Measurements from ENCODE around the gene STK35. TPM values are rescaled to one million over a fixed set of nuclear protein-coding genes. Genes with fewer than 3 reads are reported as not detected.

Gene STK35
- polyA plus RNA-seq, 1 experiment, result 8.2 TPM

DNA sequence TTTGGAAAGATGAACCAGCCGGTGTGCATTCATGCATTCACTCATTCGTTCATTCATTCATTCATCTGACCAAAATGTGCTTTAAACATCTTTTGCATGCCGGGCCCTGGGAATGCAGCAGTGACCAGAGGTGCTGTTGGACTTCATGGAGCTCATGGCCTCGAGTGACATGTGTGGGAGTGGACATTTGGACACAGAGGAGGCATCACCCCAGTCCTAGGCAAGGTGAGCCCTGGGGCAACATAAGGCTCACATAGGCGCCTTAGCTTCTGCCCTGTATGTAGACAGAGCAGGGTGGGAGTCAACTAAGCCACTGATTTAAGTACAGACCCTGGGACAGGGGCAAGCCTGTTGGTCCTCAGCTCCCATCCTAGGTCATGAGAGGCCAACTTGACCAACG is 71.6 kb downstream of the STK35 start:
- H3K27me3 ChIP-seq (ENCODE audit: control insufficient read depth, insufficient read depth, low read length), result peaks cover 3% of the 10 kb centered on the region
- TF ChIP-seq, protein P1, sequence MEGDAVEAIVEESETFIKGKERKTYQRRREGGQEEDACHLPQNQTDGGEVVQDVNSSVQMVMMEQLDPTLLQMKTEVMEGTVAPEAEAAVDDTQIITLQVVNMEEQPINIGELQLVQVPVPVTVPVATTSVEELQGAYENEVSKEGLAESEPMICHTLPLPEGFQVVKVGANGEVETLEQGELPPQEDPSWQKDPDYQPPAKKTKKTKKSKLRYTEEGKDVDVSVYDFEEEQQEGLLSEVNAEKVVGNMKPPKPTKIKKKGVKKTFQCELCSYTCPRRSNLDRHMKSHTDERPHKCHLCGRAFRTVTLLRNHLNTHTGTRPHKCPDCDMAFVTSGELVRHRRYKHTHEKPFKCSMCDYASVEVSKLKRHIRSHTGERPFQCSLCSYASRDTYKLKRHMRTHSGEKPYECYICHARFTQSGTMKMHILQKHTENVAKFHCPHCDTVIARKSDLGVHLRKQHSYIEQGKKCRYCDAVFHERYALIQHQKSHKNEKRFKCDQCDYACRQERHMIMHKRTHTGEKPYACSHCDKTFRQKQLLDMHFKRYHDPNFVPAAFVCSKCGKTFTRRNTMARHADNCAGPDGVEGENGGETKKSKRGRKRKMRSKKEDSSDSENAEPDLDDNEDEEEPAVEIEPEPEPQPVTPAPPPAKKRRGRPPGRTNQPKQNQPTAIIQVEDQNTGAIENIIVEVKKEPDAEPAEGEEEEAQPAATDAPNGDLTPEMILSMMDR (IDR thresholded peaks at IDR 0.05; ENCODE audit: insufficient read depth, low read depth, low read length), result no peak
- DNase-seq (ENCODE audit: low read depth), result no peak
- POLR2A ChIA-PET, result no interaction called here
- no peak overlapping the region for H3K4me3 ChIP-seq (ENCODE audit: low read depth, low read length)
- H3K36me3 ChIP-seq (ENCODE audit: control insufficient read depth, insufficient read depth, low read length), result no peaks in the 10 kb centered on the region
- CTCF ChIA-PET, result interaction anchor here (0.7 to 8.2 kb wide), 43 partner anchors 8 to 416 kb away, joined by 3 to 120 read pairs (median 5); no protein-coding TSS in a partner anchor

GRCh38 chr20:2174067-2174466 is 72.4 kb downstream of the STK35 start:
- ChIA-PET CTCF (interaction anchor here (0.7 to 8.2 kb wide), 6 partner anchors 9 to 409 kb away, joined by 3 to 120 read pairs (median 11); no protein-coding TSS in a partner anchor), POLR2A (no interaction called here)
- DNase-seq (ENCODE audit: low read depth), result no peak

DNA sequence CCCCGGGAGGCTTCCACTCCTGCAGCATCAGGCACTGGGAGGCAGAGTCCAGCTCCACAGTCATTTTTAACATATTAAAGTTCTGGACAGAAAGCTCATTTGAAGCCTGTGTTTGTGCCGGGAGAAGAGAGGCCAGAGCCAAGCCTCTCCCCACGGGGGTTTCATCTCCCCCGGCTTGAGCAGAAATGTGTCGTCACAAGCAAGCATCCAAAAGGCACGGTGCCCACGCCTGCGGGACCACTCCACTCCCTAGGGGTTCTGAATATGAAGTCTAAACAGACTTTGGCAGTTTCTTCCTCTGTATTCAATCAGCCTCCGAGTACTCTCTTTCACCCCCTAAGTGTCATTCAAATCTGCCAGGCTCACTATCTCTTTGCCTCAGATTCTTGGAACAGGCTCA is 75.3 kb downstream of the STK35 start:
- POLR2A ChIA-PET, result no interaction called here
- Histone ChIP-seq H3K27me3 (ENCODE audit: control insufficient read depth, insufficient read depth, low read length) (peaks cover 2% of the 10 kb centered on the region), H3K36me3 (ENCODE audit: control insufficient read depth, insufficient read depth, low read length) (no peaks in the 10 kb centered on the region), H3K4me3 (ENCODE audit: low read depth, low read length) (no peak overlapping the region)
- TF ChIP-seq, protein P1 (IDR thresholded peaks at IDR 0.05; ENCODE audit: insufficient read depth, low read depth, low read length), result no peak
- no peak for DNase-seq (ENCODE audit: low read depth)
- CTCF ChIA-PET, result interaction anchor here (1.7 to 8.2 kb wide), 2 partner anchors 170 to 211 kb away, joined by 7 to 103 read pairs; no protein-coding TSS in a partner anchor

More at GRCh38 chr20:2174067-2174466, 72.4 kb downstream of the STK35 start:
- Histone ChIP-seq H3K36me3 (ENCODE audit: control insufficient read depth, insufficient read depth, low read length) (no peaks in the 10 kb centered on the region), H3K4me3 (ENCODE audit: low read depth, low read length) (no peak overlapping the region), H3K27me3 (ENCODE audit: control insufficient read depth, insufficient read depth, low read length) (peaks cover 3% of the 10 kb centered on the region)
- TF ChIP-seq, protein P1 (IDR thresholded peaks at IDR 0.05; ENCODE audit: insufficient read depth, low read depth, low read length), result no peak

DNA sequence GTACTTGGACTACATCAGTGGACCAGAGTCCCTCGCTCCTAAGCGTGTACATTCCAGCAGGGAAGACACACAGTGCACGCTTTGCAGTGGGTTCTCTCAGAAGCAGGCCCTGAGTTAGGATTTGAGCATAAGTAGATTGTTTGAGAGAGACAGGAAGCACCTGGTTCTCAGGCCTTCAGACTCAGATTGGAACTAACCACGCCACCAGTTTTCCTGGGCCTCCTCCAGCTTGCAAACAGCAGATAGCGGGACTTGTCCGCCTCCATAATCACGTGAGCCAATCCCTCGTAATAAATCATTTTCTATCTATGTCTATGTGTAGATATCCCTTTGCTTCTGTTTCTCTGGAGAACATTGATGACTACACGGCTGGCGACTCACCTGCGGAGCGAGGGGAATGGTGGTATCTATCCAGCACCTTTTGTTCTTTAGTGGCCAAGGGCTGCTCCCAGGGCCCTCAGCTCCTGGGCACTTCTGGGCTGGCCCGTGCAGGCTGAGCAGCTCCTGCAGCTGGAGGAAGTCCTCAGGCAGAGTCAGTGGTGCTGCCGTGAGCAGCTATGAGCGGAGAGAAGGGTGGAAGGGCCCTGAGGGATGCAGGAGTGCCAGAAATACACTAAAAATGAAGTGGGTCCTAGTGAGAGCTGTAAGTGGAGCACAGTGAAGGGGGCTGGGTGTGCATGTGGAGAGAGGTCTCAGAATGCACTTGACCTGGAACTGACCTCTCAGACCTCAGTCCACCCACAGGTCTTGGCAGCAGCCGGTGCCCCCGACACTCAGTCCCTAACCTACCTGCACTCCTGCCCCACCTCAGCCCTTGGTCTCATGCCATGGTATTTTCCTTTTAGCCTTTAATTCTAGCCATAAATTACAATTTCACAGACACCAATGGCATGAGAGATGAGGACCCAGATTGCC is 76.9 kb downstream of the STK35 start:
- Histone ChIP-seq H3K4me3 (ENCODE audit: low read depth, low read length) (no peak overlapping the region), H3K27me3 (ENCODE audit: control insufficient read depth, insufficient read depth, low read length) (peaks cover 2% of the 10 kb centered on the region; the same call in 1 of the 2 replicates), H3K36me3 (ENCODE audit: control insufficient read depth, insufficient read depth, low read length) (no peaks in the 10 kb centered on the region)
- TF ChIP-seq, protein P1 (IDR thresholded peaks at IDR 0.05; ENCODE audit: insufficient read depth, low read depth, low read length), result no peak
- no peak for DNase-seq (ENCODE audit: low read depth)
- CTCF ChIA-PET, result interaction anchor here (1.0 to 1.4 kb wide), 2 partner anchors 213 to 414 kb away, joined by 3 to 4 read pairs; no protein-coding TSS in a partner anchor
- POLR2A ChIA-PET, result no interaction called here

DNA sequence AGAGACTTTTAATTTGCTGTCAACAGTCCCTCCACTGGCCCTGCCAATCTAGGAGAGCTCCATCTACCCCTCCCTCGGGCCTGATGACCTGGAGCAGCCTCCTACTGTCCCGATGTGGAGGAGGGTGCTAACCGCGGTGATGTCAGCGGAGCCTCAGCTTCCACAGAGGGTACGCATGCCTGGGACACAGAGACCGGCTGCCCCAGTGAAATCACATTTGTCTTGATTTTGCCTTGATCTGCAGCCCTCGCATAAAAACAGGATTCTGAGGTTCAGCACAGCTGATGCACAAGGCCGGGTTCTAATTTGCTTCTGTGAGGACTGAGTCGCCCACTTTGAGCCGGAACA is 77.6 kb downstream of the STK35 start:
- no peaks in the 10 kb centered on the region for H3K36me3 ChIP-seq (ENCODE audit: control insufficient read depth, insufficient read depth, low read length)
- H3K4me3 ChIP-seq (ENCODE audit: low read depth, low read length), result no peak overlapping the region
- TF ChIP-seq, protein P1 (IDR thresholded peaks at IDR 0.05; ENCODE audit: insufficient read depth, low read depth, low read length), result no peak
- H3K27me3 ChIP-seq (ENCODE audit: control insufficient read depth, insufficient read depth, low read length), result peaks cover 2% of the 10 kb centered on the region; the same call in 1 of the 2 replicates
- DNase-seq (ENCODE audit: low read depth), result no peak
- ChIA-PET CTCF (interaction anchor here (1.0 to 4.2 kb wide), 3 partner anchors 8 to 214 kb away, joined by 3 to 28 read pairs (median 4); no protein-coding TSS in a partner anchor), POLR2A (no interaction called here)
